Fibroblast of the conjunctiva (primary cell): ENCODE measurements around the gene KLHL35.

Experiments
- DNase-seq: peaks from one replicate; pipeline ENCODE4 v3.0.0-alpha.2; 2010; ENCODE audit warnings: low read depth

Gene KLHL35

DNA sequence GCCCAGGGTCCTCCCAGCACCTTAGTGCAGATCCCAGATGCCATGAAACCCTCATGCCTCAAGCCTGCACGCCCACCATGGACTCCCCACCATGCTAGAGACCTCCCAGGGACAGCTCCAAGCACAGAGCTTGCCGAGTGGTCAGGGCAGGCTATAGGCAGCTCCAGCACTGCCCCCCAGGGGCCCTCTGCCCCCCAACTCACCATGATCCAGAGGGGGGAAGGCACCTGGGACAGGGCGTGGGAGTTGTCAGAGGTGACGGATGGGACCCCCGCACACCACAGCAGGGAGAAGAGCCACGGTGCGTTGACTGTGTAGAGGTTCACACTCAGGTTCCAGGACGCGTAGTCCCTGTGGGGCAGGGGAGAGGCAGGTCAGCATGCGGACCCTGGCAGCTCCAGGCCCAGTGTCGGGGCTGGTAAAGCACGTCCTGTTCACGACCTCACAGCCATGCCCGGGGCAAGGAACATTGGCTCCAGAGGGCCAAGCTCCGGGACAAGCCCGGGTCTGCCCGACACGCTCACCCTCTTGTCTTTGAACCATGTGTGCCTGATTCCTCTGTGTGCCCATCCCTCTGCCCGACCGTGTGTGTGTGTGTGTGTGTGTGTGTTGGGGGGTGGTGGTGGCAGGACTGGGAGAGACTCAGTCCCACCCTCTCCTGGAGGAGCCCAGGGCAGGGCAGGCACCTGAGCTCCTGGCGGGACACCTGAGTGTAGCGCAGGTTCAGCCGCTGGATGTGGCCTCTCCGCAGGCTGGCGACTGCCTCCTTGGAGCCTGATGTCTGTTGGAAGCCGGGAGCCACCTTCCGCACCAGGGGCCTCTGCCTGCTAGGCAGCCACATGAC is 8.2 kb upstream of the KLHL35 start:
- no peak for DNase-seq

DNA sequence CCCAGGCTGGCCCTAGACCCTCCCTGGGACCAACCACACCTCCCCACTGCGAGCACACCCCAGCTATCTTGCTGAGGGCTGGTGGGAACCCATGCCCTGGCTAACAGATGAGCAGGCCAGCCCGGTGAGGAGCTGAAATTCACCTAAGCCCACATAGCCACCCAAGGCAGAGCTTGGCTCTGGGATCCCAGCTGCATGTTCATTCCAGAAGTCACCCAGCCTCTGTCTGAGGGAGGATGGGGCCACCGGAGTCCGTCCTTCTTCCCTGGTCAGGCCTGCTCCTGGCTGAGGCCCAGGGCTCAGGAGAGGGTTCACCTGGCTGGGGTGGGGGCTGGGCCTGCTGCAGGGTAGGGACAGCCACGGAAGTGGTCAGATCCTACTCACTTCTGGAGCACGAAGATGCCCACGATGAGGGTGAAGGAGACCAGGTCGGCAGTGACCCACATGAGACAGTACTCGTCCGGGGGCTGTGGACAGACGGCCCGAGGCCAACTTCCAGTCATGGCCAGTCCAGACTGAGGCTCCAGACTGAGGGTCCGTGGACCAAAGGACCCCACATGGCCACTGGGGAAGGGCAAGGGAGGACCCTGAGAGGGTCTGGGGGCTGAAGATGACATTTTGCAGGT is 6.6 kb upstream of the KLHL35 start:
- DNase-seq = no peak

DNA sequence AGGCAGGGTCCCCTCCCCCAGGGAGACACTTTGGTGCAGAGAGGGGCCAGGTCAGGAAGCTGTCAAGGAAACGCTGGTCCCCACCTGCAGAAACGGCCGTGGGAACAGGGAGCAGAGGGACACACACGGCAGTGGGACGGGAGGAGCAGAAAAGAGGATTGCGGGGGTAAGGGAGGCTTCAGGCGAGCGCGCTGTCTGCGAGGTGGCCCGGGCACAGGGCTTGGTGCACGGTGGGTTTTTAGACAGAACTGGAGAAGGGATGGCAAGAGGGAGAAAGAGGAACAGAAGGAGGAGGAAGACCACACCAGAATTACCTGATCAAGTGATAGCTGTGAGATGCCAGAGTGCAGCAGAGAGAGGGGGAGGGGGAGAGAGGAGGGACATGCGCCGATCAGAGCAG is 6.0 kb upstream of the KLHL35 start:
- no peak for DNase-seq

DNA sequence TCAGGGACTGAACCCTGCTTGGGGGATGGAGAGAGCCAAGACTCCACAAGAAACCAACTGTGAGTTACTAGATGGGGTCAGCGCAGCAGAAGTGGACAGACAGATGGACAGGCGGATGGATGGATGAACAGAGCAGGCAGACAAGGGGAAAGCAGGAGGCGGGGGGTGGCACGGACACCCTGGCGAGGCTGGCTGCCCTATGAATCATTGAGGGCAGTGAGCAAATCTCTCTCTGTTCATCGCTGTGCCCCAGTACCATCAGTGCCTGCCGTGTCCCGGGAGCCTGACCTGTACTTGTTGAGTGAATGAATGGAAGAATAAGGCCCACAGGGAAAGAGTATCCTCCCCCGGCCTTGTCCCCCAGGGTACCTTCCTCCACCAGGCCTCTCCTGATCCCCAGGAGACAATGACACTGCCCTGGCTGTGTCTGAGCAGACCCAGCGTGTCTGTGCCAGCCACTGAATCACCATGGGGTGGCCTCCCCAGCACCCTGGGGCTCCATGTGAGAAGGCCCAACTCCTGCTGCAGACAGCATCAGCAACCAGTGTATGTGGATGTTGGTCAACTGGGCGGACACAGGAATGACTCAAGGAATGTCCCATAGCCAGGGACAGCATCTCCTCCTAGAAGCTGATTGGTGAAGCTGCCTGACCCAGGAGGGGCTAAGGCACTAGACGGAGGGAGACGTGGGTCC is 5.1 kb upstream of the KLHL35 start:
- DNase-seq = no peak

DNA sequence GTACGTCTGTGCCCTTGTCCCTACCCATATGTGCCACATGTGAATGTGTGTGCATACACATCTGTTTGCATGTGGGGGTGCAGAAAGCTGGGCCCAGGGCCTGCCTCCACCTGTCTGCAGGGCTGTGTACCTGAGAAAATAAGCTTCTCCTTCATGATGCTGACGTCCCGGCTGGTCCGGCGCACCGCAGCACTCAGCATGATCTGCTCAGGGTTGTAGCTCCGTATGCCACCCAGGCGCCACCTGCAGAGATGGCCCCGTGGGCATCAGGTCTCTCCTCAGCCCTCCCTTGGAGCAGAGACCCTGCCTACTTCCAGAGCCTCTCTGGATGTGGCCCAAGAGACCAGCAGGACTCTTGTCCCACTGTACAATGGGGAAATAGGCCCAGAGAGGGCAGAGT is 3.8 kb upstream of the KLHL35 start:
- no peak for DNase-seq

DNA sequence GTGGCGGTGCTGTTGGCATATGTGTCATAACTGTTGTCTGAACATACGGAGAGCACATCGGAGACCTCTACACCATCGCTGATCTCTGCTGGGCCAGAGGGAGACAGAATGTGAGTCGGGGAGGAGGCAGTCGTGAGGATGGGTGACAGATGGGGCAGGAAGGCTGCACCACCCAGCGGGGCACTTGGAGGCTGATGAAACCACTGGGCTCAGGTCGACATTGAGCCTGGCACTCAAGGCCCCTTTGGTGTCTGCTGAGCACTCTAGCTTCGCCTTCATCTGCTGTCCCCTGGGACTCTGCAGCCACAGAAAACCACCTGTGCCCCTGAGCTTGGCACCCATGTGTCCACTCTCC is 2.5 kb upstream of the KLHL35 start:
- DNase-seq = no peak

DNA sequence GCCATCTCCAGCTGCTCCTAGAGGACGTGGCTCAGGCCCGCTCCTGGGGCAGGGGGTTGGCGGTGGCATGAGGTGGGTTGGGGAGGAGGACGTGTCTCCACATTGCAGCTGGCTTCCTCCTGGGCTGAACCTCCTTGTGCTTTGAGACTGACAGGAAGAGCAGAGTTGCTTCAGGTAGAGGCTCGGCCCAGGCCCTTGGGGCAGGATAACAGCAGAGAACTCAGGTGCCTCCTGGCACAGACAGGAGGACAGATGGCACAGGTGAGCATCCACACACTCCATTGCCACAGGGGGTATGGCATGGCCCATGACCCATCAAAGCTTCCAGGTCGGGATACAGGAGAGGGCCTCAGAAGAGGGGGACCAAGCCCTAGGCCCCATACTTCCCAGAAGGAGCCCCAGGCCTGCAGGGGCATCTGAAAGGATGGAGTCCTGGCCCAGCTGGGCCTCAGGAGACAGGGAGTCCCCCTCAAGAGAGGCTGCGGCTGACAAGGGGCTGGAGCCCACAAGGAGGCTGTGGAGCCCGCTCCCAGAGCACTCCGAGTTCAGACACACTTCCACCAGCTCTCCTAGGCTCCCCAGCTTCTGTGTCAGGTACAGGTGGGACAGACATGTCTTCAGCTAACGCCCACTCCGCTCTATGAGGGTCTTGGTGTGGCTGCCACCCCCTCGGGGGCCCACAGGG is 2.0 kb upstream of the KLHL35 start:
- DNase-seq = no peak

DNA sequence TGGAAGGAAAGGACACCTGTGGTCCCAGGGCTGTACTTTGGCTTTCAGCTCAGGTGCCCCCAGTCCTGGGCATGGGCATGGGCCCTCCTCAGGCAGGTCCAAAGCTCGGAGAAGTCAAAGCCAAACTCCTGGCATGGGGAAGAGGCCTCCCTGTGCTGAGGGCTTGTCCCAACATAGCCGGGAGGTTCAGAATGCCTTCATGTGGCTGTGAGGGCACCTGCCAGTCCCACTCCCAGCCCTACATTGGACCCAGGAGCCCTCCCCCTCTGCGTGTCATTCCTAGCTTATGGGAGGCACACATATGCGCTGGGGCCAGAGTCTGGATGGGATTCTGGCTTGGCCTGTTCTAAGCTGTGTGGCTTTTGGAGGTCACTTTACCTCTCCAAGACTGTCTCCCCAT is 1.0 kb upstream of the KLHL35 start:
- no peak for DNase-seq

DNA sequence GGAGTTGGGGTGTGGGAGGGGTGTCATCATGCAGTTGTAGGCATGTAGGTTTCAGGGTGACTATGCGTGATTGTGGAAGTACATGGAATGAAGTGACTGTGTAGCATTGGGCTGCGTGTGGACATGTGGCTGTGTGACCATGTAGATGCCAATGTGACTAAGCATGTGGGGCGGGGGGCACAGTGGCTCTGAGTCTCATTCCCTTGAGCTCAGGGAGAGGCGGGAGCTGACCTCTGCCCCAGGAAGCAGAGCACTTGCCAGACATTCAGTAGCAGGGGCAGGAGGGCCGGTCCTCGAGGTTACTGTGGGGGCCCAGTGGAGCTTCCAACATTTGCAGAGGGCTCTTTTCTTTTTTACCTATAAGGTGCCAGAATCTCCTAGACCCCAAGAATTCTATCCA is 440 bp upstream of the KLHL35 start:
- DNase-seq = no peak

DNA sequence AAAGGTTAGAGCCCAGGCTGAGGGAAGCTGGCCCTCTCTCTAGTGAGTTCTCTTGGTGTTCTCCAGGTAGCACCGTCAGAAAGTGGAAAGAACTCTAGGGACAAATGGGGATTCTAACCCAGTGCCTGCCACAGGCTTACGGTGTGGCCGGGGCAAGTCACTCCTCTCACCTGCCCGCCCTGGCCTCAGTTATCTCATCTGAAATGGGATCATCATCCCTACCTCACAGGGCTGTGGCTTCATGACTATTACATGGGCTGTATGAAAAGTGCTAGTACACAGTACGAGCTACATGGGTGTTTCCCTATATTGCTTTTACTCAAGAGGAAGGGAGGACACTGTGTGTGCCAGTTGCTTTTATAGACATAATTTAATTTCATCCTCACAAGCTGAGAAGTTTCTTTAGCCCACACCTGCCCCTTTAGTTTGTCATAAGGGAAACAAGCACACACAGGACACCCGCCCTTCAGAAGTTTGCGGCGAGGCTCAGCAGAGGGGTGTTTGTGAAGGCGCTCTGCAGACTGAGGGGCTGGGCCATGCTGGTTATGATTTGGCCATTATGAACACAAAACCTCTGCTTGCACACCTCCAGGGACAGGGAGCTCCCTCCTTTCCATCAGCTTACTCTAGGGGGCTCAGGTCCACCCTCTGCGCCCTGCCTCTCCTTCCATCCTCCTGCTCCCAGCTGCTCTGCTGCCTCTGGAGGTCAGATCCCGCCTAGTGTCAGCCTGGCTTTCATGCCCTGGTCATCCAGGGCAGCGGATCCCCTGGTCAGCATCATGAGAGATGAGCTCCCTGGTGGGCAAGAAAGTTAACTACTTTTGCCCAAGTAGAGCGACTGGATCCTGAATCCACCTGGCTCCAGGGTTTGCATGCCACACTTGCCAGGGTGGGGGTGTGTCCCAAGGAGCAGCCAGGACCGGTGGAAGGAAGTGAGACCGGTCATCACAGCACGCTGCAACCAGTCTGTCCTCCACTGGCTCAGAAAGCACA is 1.2 kb downstream of the KLHL35 start:
- no peak for DNase-seq

DNA sequence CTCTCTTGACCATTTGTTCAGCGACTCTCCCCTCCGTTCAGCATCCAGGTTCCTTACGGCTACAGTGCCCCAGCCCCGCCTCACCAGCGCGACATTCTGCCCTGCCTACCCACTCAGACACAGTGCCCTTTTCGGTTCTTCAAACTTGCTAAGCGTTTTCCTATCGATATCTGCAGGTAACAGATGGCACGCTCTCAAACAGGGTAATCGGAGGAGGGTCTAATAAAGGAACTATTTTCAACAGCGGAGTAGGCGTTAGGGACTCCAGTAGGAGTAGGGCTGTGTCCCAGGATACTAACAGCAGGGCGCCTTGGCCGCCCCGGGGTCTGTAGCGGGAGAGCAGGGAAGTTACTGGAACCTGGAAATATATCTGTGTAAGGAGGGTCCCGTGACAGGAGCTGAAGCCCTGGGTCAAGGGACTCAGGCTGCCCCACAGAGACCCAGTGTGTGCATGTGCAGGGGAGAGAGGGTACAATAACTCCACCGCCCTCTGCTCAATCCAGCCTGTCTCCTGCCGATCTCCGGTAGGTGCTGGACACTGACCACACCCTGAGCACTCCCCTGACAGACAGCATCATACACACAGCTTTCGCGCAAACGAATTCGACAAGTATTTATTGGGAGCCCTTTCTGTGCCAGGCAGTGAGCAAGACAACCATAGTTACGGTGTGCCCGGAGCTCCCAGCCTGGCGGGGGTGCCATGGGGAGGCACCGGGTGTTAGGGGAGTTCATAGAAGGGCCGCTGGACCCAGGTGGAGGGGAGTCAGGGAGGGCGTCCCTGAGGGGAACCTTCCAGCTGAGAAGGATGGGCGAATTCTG is 2.1 kb downstream of the KLHL35 start:
- no peak for DNase-seq

DNA sequence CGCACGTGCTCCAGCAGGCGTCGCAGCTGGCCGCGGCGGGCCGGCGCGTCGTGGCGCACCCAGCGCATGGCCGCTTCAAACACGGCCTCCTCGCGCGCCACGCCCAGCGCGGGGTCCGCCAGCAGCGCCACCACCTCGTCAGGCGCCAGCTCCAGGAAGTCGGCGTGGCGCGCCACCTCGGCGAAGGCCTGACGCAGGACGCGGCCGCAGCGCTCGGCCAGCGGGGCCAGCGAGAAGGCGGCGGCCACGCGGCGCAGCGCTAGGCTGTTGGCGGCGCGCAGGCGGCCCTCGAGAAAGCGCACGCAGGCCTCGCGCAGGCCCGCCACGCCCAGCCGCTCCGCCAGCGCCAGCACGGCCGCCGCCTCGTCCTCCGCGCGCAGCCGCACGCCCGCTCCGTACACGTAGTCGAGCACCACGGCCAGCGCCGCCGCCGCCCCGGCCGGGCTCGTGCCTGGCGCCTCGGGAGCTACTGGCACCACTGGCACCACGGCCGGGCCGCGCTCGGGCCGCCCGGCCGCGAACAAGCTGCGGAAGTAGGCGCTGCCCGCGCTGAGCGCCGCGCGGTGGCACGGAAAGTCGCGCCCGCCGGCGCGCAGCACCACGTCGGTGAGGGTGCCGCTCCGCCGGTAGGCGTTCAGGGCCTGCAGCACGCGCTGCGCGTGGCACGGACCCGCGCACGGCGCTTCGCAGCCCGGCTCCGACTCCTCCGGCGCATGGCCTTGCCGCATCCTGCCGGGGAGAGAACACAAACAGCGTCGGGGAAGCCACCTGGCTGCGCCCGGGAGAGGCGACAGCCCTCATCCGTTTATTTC is 2.9 kb downstream of the KLHL35 start:
- DNase-seq = no peak

DNA sequence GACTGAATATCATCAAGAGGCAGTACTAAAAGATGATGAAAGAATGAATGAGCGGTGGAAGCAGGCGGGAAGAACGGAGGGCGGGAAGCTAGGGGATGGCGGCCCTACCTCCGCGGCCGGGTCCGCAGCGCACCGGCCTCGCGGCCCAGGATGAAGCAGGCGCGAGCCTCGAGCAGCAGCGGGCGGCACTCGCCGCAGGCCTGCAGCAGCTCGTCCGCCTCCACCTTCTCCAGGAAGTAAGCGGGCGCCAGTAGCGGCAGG is 3.4 kb downstream of the KLHL35 start:
- no peak for DNase-seq

DNA sequence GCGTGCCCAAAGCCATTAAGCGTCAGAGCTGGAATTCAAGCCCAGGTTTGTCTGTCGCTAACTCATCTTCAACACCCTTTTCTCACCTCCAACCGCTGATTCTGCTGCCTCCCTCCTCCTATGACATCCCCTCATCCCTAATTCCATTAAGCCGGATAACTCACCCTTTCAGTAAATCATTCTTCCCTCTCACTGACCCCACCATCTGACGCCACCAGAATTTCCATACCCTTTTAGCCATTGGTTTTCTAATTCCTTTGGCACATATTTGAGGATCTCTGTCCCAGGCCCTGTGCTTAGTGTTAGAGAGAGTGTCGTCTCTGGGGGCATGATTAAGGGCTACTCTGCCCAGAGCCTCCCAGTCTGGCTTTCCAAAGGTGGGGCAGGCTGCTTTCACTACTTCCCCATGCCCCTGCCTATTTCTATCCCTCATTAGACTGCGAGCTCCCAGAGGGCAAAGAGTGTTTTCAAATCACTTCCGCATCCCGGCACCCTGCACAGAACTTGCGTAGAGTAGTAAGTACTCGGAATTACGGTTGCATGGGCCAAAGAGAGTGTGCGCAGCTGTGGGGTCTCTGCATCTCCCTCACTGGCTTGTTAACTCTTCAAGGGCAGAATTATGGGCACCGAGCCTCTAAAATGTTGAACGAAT is 3.9 kb downstream of the KLHL35 start:
- no peak for DNase-seq

DNA sequence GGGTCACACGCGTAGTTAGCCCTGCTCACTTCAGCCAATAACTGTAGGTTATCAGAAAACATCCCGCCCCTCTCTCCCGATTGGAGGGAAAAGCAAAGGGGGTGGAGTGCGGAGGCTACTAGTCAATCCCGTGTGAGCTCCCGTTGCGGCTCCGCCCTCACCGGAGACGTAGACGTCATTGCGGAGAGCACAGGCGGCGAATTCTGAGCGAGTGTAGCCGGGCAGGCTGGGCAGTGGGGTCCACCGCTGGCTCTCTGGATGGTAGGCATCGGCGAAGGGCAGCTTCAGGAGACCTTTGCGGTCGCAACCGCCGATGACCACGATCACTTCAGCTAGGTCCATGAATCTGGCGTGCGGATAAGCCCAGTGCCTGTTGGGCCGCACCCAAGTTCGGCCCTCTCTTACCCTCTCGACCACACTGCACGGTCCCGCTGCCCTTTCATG is 4.7 kb downstream of the KLHL35 start:
- DNase-seq = peak; percentile 43

DNA sequence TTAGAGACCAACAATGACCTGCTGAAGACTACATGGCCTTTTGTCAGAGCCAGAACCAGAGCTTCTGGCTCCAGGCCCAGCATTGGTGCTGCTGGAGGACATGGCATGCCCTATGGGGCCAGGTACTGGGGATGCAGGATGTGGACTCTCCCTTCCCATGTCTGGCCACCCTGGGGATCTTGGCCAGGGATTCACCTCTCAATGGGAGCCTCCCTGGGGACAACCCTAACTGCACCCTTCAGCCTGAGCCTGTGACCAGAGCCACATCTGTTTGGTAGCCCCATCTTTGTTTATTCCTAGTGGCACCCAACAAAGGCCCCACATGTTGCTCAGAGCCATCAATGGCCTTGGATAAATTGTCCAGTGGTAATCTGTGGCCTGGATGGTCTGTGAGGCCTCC is 5.8 kb downstream of the KLHL35 start:
- no peak for DNase-seq

DNA sequence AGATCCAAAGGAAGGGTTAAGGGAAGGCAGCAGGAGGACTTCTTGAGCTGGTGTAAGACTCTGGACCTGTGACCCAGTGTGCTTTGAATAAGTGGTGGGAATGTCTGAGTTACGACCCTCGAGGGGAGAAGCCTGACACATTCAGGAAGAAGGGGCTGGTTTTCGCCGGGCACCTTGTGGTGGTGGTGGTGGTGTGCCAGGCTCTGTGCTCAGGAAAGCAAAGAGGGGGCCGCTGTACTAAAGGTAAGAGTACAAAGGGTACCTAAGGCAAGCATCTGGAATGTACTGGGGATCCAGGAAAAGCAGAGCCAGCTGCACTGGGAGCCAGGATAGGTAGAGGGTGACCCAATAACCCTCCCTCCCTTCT is 6.3 kb downstream of the KLHL35 start:
- DNase-seq = no peak

DNA sequence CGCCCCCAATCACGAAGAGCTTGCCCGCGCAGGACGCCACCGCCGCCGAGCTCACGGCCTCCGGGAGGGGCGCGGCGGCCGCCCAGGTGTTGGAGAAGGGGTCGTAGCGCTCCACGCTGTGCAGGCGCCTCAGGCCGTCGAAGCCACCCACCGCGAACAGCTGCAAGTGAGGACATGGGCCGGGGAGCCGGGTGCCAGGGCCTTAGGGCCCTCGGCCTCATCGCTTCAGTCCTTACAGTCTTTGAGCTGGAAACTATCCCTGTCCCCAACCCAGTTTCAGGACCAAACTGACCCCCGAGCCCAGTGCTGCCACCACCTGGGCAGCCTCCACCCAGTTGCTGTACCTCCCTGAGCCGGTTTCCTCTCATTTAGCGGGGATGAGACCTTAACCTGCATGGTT is 7.6 kb downstream of the KLHL35 start:
- no peak for DNase-seq

DNA sequence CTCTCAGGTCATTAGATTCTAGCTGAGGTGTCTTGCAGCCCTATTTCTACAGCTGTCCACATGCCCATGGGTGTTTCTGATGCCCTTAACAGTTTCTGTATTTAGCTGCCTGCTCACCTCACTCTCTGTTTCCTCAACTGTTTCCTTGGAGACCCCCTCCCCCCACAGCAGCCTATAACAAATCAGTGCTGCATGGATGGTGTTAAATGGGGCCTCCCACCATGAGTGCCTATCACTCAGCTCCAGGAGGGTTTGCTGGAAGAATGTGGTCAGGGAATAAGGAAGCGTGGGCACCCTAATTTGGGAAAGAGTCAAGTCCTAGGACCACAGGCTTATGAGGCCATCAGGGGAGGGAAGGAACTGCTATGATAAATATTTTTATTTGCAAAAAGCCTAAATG is 8.6 kb downstream of the KLHL35 start:
- no peak for DNase-seq

DNA sequence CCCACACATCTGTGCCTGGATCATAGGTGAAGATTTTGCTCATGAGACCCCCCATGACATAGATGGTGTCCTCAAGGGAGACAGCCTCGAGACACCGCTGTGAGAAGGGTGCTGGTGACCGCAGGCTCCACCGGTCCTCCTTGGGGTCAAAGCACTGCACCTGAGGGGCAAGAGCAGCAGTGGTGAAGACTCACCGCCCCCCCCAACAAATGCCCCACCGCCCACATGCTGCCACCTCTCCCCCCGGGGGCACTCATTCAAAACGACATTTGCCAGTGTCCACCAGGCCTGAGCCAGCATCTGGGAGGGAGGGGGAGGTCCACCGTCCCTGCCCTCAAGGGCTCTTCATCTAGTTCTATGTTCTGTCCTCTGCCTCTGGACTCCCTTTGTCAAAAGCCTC is 9.3 kb downstream of the KLHL35 start:
- DNase-seq = no peak
